GM12872 (cell line): Measurements from ENCODE around the gene MMP25.

Experiments used
- TF ChIP-seq, protein P1 (sequence below): IDR thresholded peaks from 3 replicates; pipeline ENCODE4 v1.5.1; 2011; ENCODE audit warnings: low read depth, mild to moderate bottlenecking, low read length, moderate library complexity; ENCODE audit not compliant: insufficient read depth

The MMP25 gene

DNA sequence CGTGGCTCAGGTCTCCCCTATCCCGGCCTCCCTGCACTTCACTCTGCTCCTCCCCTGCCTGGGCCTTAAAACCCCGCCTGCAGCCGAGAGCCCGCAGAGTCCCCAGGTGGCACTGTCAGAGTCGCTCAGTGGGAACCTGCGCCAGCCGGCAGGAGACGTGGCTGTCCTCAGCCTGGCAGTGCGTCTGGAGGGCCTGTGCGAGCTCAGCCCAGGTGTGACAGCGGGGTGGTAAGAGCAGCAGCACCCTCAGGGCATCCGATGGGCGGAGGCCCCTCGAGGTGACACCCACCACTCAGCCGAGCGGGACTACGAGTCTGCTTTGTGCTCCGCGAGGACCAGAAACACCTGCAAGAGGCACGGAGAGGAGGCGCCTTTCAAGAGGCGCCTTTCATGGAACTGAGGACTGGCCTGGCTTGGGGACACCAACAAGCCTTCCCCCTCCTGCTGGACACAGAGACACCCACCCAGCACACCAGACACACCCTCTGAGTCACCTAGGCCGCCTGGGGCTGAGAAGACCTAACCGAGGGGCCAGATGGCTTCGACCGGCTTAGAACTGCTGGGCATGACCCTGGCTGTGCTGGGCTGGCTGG, 33.4 kb upstream of the MMP25 start, which contains the start of gene CLDN9:
Gene CLDN9, plus strand, starts transcription at position 96 of the 593 bp plus-strand sequence. Its CDS starts 440 bp downstream, at position 536.
- TF ChIP-seq, protein P1, sequence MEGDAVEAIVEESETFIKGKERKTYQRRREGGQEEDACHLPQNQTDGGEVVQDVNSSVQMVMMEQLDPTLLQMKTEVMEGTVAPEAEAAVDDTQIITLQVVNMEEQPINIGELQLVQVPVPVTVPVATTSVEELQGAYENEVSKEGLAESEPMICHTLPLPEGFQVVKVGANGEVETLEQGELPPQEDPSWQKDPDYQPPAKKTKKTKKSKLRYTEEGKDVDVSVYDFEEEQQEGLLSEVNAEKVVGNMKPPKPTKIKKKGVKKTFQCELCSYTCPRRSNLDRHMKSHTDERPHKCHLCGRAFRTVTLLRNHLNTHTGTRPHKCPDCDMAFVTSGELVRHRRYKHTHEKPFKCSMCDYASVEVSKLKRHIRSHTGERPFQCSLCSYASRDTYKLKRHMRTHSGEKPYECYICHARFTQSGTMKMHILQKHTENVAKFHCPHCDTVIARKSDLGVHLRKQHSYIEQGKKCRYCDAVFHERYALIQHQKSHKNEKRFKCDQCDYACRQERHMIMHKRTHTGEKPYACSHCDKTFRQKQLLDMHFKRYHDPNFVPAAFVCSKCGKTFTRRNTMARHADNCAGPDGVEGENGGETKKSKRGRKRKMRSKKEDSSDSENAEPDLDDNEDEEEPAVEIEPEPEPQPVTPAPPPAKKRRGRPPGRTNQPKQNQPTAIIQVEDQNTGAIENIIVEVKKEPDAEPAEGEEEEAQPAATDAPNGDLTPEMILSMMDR: no peak

DNA sequence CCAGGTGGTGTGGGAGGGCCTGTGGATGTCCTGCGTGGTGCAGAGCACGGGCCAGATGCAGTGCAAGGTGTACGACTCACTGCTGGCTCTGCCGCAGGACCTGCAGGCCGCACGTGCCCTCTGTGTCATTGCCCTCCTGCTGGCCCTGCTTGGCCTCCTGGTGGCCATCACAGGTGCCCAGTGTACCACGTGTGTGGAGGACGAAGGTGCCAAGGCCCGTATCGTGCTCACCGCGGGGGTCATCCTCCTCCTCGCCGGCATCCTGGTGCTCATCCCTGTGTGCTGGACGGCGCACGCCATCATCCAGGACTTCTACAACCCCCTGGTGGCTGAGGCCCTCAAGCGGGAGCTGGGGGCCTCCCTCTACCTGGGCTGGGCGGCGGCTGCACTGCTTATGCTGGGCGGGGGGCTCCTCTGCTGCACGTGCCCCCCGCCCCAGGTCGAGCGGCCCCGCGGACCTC, 32.8 kb upstream of the MMP25 start:
- TF ChIP-seq, protein P1: no peak

DNA sequence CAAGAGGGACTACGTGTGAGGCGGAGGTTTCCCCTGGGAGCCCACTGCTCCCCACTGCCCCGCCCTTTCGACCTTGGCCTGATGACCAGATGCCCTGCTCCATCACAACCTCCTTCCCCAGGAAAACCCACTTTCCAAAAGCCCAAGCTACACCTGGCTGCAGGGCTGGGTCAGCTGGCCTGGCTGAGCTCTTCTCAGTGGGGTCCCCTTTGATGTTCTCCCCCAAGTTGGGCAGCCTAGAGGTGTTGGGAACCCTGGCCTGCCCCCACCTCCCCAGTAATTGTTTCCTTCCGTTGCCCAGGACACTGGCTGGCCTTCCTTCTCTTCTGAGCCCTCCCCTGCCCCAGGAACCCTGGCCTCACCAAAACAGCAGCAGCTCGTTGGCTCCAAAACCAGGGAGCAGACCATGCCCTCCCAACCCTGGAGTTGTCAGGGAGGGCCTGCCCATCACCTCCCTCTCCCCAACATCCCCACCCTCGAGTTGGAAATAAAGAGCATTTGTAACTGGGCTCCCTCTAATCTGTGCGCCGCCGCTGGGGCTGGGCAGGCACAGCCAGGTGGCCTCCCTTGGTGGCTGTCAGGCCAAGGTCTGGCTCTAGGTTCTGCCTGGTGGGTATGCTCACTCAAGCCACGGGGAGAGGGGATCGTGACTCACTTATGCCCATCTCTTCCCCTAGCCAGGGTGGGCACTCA, 32.2 kb upstream of the MMP25 start:
- TF ChIP-seq, protein P1: no peak

DNA sequence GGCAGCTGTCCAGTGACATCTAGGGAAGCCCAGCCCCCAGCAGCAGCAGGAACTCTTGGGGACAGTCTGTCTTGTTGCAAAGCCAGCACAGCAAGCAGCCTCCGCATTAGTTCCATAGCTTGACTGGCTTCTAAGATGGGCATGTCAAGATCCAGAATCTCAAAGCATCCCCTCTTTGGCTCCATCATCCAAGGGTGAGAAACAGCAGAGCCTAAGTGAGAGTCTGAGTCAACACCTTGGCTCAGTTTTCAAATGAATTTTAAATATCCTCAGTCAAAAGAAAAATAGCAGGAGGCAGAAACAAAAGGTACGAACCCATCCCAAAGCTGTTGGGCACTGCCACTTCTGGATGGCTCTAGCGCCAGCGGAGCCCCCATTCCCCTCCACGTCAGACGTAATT, 31.4 kb upstream of the MMP25 start:
- TF ChIP-seq, protein P1: no peak

DNA sequence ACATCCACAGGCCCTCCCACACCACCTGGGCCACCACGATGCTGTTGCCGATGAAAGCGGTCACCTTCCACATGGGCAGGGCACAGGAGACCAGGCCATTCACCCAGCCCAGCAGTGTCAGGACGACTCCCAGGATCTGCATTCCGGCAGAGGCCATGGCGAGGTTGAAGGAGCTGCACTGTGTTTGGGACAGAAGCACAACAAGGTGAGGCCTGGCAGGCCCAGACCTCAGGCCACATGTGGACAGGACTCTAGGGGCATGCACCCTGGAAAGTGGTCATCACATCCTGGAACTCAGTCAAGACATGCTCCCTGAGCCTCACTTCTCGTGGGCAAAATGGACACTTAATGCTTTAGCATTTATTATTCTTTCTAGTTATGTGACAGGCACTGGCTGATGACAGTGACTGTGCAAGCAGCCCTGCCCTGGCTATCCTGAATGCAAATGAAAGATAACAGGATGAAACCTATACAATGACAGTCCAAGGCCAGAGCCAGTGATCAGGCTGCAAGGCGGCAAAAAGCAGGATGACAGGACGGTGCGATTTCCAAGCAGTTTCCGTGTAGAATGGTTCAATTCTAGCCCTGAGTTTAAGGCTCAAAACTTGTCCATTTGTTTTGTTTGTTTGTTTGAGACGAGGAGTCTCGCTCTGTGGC, 30.4 kb upstream of the MMP25 start:
- TF ChIP-seq, protein P1: no peak

DNA sequence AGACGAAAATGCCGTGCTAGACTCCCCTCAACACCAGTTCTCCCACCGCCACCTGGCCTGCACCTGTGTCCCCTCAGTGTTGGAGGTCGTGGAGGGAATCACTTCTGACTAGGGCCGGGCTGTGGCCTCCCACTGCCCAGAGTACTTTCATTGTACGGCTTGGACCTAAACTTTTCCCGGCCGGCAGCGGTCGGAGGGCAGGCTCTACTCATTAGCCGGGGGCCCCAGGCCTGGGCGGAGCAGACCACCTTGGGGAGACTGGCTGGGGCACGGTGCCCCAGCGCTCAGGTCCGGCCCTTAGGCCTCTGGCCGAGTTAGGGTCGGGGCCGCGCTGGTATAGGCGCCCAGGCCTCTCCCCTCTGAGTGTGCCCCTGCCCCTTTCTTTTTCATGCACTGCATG, 29.0 kb upstream of the MMP25 start:
- TF ChIP-seq, protein P1: no peak

- TF ChIP-seq, protein P1: peak; percentile 50
These were observed 28.4 kb upstream of the MMP25 start, which contains the start of gene CLDN6 for GRCh38 chr16:3017794-3018506. CLDN6 (minus strand) TSS chr16:3018183; CDS start chr16:3016021, 2,162 bp downstream.
